Measurements from ENCODE around the gene SYPL1.

Gene SYPL1

DNA sequence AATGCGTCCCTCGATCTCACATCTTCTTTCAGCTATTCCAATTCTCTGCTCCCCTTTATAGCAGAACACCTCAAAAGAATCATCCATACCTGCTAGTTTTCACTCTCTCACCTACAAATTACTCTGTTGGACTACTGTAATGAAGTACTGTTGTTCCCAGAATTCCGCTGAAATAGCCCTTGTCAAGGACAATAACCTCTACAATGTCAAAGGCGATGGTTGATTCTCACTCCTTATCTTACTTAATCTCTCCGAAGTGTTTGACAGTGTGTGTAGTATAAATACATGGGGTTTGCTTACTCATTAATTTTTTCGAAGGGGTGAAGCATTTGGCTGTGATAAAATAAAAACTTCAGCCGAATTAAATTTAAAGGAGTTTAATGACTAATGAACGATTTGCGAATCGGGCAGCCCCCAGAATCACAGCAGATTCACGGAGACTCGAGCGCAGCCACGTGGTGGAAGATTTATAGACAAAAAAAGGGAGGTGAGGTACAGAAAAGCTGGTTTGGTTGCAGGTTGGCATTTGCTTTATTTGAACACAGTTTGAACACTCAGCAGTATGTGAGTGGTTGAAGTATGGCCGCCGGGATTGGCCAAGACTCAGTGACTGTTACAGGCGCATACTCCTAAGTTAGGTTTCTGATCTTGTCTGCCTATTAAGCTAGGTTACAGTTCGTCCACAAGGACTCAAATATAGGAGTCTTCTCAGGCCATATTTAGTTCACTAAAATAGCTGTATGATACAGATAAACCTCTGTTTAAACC lies 29.8 kb downstream of the SYPL1 start:
- Histone ChIP-seq H3K36me3 (ENCODE audit: control insufficient read depth, insufficient read depth, low read length) (no peaks in the 10 kb centered on the region), H3K9ac (ENCODE audit: low read length) (no peak overlapping the region), H3K4me1 (ENCODE audit: control insufficient read depth, insufficient read depth, low read length) (no peaks in the 10 kb centered on the region), H3K4me3 (ENCODE audit: low read length) (no peak overlapping the region), H3K27me3 (ENCODE audit: control insufficient read depth, insufficient read depth, low read length) (no peaks in the 10 kb centered on the region), H3K9me3 (ENCODE audit: control insufficient read depth, low read length) (no peaks in the 10 kb centered on the region)

DNA sequence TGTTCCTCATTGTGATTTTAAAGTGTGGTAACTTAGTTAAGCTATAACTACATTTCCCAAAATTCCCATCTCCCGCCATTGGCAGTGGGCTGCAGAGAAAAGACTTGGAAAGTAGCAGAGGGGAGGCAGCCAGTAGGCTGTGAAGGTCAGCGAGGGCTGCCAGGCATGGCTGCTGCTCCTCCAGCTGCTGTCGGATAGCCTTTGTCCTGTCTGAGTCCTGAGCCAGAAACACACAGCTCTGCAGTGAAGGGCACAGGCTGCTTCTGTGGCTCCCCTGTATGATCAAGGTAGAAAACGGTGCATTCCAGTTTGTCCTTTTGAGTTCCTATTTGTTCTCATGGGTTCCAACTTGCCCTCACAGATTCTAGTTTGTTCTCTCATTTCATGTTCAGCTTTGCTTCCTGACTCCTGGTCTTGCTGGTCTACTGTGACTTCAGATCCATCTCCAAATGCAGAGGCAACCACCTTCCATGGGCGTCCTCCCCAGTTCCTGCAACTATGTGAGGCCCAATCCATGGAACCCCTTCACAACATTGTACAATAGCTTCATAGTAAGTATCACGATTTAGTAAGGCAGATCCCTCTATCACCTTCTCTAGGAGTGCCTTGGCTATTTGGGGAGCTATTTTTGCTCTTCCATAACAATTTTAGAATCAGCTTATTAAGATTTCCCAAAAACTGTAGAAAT lies 31.7 kb downstream of the SYPL1 start:
- no peaks in the 10 kb centered on the region for H3K36me3 ChIP-seq (ENCODE audit: control insufficient read depth, insufficient read depth, low read length)
- H3K4me1 ChIP-seq (ENCODE audit: control insufficient read depth, insufficient read depth, low read length) = no peaks in the 10 kb centered on the region

DNA sequence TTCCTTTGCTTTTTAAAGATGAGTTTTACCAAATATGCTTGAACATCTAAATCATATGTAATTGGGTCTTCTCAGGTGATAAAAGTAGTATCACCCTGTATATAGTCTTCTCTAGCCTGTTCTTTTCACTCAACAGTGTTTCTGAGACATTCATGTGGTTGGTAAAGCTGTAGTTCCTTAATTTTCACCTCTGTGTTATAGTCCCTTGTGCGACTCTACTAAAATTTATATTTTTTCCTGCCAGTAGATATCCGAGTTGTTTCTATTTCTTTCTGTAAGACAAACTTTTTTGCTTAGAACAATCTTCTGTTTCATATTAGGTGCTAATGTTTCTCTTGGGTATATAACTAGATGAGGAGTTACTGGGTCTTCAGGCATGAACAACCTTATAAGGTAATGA lies 35.6 kb downstream of the SYPL1 start:
- no peak overlapping the region for H3K4me3 ChIP-seq (ENCODE audit: low read length)
- H3K9ac ChIP-seq (ENCODE audit: low read length) = no peak overlapping the region
- H3K9me3 ChIP-seq (ENCODE audit: control insufficient read depth, low read length) = no peaks in the 10 kb centered on the region
- no peaks in the 10 kb centered on the region for H3K36me3 ChIP-seq (ENCODE audit: control insufficient read depth, insufficient read depth, low read length)
- peaks cover 31% of the 10 kb centered on the region for H3K4me1 ChIP-seq (ENCODE audit: control insufficient read depth, insufficient read depth, low read length)
- no peaks in the 10 kb centered on the region for H3K27me3 ChIP-seq (ENCODE audit: control insufficient read depth, insufficient read depth, low read length)

More for the DNA sequence above, 31.7 kb downstream of the SYPL1 start:
- no peak overlapping the region for H3K4me3 ChIP-seq (ENCODE audit: low read length)
- H3K9ac ChIP-seq (ENCODE audit: low read length) = no peak overlapping the region
- H3K27me3 ChIP-seq (ENCODE audit: control insufficient read depth, insufficient read depth, low read length) = no peaks in the 10 kb centered on the region
- H3K9me3 ChIP-seq (ENCODE audit: control insufficient read depth, low read length) = no peaks in the 10 kb centered on the region

DNA sequence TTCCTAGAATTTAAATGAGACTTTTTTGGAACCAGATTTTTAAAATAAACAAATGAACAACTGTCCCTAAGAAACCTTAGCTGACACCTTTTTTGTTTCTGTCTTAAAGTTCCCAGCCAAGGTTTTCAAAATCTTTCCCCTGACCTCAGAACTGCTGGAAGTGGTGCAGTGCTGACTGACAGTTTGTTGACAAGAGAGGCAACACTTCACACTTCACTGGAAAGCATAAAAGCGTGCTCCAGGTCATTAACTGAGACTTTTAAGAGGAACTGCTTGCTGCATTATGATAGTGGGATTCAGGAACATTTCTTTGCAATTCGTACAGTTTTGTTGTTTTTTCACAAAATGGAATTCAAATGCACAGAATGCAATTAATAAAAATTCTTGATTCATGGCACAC lies 36.2 kb downstream of the SYPL1 start:
- H3K36me3 ChIP-seq (ENCODE audit: control insufficient read depth, insufficient read depth, low read length) = no peaks in the 10 kb centered on the region
- H3K4me3 ChIP-seq (ENCODE audit: low read length) = no peak overlapping the region
- H3K27me3 ChIP-seq (ENCODE audit: control insufficient read depth, insufficient read depth, low read length) = no peaks in the 10 kb centered on the region
- peaks cover 37% of the 10 kb centered on the region for H3K4me1 ChIP-seq (ENCODE audit: control insufficient read depth, insufficient read depth, low read length)
- no peaks in the 10 kb centered on the region for H3K9me3 ChIP-seq (ENCODE audit: control insufficient read depth, low read length)
- no peak overlapping the region for H3K9ac ChIP-seq (ENCODE audit: low read length)

DNA sequence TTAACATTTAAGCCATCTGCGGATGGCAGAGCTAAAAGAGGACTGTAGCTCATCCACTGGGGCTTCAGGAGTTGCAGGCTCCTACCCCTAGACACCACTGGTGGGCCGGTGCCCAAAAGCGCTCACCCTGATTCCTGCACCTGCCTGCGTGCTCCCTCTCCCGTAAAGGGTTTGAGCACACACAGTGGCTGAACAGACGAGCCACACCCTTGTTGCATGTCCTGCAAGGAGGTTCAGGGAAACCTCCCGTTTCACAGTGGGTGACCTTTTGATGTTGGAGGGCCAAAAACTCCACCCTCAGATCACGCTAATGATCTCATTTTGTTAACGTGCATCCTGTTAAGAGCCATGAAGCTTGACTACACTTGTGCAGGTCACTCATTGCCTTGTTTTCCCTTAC lies 37.9 kb downstream of the SYPL1 start:
- Histone ChIP-seq H3K27me3 (ENCODE audit: control insufficient read depth, insufficient read depth, low read length) (no peaks in the 10 kb centered on the region), H3K4me3 (ENCODE audit: low read length) (no peak overlapping the region), H3K36me3 (ENCODE audit: control insufficient read depth, insufficient read depth, low read length) (no peaks in the 10 kb centered on the region), H3K9me3 (ENCODE audit: control insufficient read depth, low read length) (no peaks in the 10 kb centered on the region), H3K9ac (ENCODE audit: low read length) (no peak overlapping the region), H3K4me1 (ENCODE audit: control insufficient read depth, insufficient read depth, low read length) (peaks cover 53% of the 10 kb centered on the region)

DNA sequence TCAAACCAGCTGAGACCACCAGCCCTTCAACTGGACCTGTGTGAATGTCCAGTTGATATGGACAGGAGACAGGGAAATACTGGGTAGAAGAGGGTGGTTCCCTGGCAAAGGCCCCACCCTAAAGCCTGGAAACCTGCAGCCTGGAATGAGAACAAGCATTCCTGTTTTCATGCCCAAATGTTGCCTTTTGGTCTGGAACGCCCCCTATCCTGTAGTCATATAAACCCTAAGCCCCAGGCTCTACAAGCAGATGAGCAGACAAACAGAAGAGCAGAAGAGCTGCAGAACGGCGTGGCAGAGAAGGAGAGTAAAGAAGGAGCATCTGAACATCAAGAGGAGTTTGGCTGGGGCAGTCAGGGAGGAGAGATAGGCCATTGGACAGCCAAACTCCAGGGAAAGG lies 38.4 kb downstream of the SYPL1 start:
- Histone ChIP-seq H3K4me3 (ENCODE audit: low read length) (no peak overlapping the region), H3K36me3 (ENCODE audit: control insufficient read depth, insufficient read depth, low read length) (no peaks in the 10 kb centered on the region), H3K9ac (ENCODE audit: low read length) (no peak overlapping the region), H3K9me3 (ENCODE audit: control insufficient read depth, low read length) (no peaks in the 10 kb centered on the region), H3K27me3 (ENCODE audit: control insufficient read depth, insufficient read depth, low read length) (no peaks in the 10 kb centered on the region), H3K4me1 (ENCODE audit: control insufficient read depth, insufficient read depth, low read length) (peaks cover 59% of the 10 kb centered on the region)

DNA sequence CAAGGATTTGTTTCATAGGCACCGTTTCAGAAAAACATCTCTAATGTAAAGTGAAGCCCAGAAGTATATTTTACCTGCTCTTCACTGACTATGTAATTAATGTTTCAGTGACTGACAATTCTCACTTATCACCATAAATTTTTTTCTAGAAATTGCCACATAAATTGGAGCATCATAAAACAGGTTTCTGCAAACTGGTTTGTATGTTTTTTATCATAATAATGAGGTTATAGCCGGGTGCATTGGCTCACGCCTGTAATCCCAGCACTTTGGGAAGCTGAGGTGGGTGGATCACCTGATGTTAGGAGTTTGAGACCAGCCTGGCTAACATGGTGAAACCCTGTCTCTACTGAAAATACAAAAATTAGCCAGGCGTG lies 39.4 kb downstream of the SYPL1 start:
- Histone ChIP-seq H3K9ac (ENCODE audit: low read length) (no peak overlapping the region), H3K4me3 (ENCODE audit: low read length) (no peak overlapping the region), H3K36me3 (ENCODE audit: control insufficient read depth, insufficient read depth, low read length) (no peaks in the 10 kb centered on the region), H3K9me3 (ENCODE audit: control insufficient read depth, low read length) (no peaks in the 10 kb centered on the region), H3K4me1 (ENCODE audit: control insufficient read depth, insufficient read depth, low read length) (peaks cover 63% of the 10 kb centered on the region), H3K27me3 (ENCODE audit: control insufficient read depth, insufficient read depth, low read length) (no peaks in the 10 kb centered on the region)

DNA sequence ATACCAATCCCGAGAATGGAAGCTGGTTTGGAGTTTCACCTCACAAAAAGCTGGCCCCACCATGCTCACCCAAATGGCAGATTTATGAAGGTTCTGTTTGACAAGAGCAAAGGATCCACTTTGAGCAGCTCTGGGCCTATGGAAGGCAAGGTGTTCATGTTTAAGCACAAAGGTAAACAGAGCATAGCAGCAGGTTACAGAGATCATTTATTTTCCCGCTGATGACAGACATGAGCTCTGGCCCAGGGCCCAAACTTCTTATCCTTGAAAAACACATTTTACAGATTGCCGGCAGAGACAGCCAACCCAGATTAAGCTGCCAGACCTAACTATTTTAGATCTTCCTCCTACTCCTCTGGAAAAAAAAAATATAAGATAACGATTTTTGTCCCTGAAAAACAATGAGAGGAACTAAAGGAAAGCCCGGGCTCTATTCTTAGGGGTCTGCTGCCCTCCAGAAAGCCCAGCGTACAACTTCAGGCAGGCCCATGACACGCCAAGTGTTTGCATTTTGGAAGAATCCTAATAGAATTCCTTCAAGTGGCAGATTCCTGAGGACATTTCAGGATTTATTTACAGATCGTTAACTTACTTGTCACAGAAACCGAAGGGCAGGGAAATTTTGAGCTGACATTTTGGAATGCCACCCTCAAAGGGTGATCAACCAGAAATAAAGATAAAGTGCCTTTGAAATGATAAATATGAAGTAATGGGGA lies 40.0 kb downstream of the SYPL1 start:
- Histone ChIP-seq H3K4me3 (ENCODE audit: low read length) (no peak overlapping the region), H3K27me3 (ENCODE audit: control insufficient read depth, insufficient read depth, low read length) (no peaks in the 10 kb centered on the region), H3K4me1 (ENCODE audit: control insufficient read depth, insufficient read depth, low read length) (peaks cover 63% of the 10 kb centered on the region), H3K9me3 (ENCODE audit: control insufficient read depth, low read length) (no peaks in the 10 kb centered on the region), H3K9ac (ENCODE audit: low read length) (peak overlapping the region; percentile 42), H3K36me3 (ENCODE audit: control insufficient read depth, insufficient read depth, low read length) (no peaks in the 10 kb centered on the region)

DNA sequence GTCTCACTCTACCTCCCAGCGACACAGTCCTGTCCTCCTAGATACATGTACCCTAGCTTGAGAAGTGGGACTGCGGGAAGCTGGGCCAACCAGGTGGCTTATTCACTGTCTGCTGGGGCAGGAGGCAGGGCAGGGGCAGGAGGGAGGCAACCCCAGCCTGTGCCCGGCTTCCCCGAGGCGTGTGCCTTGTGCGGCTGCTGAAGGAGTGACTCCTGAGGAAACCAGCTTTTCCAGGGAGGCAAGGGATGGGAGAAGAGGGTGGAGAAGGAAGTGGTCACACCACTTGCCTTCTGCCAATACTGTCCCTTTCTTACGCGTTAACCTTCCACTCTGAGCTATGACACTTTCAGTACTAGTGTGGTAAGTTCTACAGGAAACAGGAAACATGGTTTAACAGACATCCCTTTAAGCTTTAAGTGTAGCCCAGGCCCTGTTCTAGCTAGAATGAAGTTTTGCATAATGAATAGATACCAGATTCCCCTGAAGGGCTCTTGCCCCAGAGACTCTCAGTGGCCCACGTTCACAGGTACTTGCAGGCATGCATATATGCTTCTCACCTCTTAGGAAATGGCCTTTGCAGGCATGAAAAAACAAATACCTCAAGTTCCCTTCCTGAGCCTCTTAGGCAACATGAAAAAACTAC lies 40.6 kb downstream of the SYPL1 start:
- H3K4me3 ChIP-seq (ENCODE audit: low read length) = no peak overlapping the region
- H3K36me3 ChIP-seq (ENCODE audit: control insufficient read depth, insufficient read depth, low read length) = no peaks in the 10 kb centered on the region
- no peaks in the 10 kb centered on the region for H3K27me3 ChIP-seq (ENCODE audit: control insufficient read depth, insufficient read depth, low read length)
- H3K9me3 ChIP-seq (ENCODE audit: control insufficient read depth, low read length) = no peaks in the 10 kb centered on the region
- H3K4me1 ChIP-seq (ENCODE audit: control insufficient read depth, insufficient read depth, low read length) = peaks cover 67% of the 10 kb centered on the region
- H3K9ac ChIP-seq (ENCODE audit: low read length) = peak overlapping the region; percentile 42

DNA sequence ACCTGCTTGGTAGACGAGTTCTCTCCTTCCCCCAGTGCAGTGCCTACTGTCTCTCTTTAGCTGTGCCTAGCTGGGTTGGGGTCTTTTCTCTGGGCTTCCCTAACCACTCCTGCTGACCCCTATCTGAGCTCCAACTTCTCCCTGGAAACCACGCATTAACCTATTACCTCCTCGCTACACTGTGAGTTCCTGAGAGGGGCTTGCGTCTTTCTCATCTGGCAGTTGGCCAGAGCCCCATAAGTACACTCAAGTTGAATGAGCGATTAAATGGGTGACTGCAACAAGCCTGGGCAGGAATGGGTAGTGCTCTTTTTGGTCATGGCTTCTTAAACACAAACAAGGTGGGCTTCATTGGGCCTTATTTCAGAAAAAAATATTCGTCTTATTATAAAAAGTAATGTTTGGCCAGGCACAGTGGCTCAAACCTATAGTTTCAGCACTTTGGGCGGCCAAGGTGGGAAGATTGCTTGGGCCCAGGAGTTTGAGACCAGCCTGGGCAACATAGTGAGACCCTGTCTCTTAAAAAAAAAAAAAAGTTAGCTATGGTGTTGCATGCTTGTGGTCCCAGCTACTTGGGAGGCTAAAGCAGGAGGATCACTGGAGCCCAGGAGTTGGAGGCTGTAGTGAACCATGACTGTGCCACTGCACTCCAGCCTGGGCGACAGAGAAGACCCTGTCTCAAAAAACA lies 41.4 kb downstream of the SYPL1 start:
- Histone ChIP-seq H3K4me1 (ENCODE audit: control insufficient read depth, insufficient read depth, low read length) (peaks cover 74% of the 10 kb centered on the region), H3K9ac (ENCODE audit: low read length) (peak overlapping the region; percentile 42), H3K9me3 (ENCODE audit: control insufficient read depth, low read length) (no peaks in the 10 kb centered on the region), H3K4me3 (ENCODE audit: low read length) (no peak overlapping the region), H3K27me3 (ENCODE audit: control insufficient read depth, insufficient read depth, low read length) (no peaks in the 10 kb centered on the region), H3K36me3 (ENCODE audit: control insufficient read depth, insufficient read depth, low read length) (no peaks in the 10 kb centered on the region)

DNA sequence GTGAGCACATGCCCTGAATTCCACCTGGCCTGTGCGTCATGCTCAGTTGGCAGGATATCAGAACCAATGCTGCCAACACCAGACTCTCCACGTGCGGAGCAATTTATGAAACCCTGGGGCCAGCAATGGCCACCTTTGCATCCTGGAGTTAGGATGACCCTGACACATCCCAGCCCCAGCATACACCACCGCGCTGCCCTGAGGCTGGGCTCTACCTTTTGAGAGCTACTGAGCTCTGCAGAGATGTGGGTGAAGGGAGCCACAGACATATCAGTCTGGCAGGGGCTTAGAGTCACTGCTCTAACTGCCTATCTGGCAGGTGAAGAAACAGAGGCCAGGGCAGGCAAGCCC lies 41.9 kb downstream of the SYPL1 start:
- Histone ChIP-seq H3K9me3 (ENCODE audit: control insufficient read depth, low read length) (no peaks in the 10 kb centered on the region), H3K9ac (ENCODE audit: low read length) (no peak overlapping the region), H3K27me3 (ENCODE audit: control insufficient read depth, insufficient read depth, low read length) (no peaks in the 10 kb centered on the region), H3K4me1 (ENCODE audit: control insufficient read depth, insufficient read depth, low read length) (peaks cover 80% of the 10 kb centered on the region), H3K36me3 (ENCODE audit: control insufficient read depth, insufficient read depth, low read length) (no peaks in the 10 kb centered on the region), H3K4me3 (ENCODE audit: low read length) (no peak overlapping the region)
